Stimulated activated CD8-positive, alpha-beta memory T cell treated with anti-CD3 and anti-CD28 coated beads, Interleukin-7, amount 100 ng/mL, for 1 hour (primary cell): ENCODE data around the gene SDK2.

ENCODE experiments used
- DNase-seq, 2 donors: peaks; one replicate each; pipeline ENCODE4 v3.0.0-alpha.2; 2020; ENCODE audit warnings: low read depth in 2 of 2

SDK2 gene

GRCh38 chr17:73284906-73285602 is 359.2 kb downstream of the SDK2 start:
- DNase-seq, result no peak
